Pancreas (tissue), 10 donors: ENCODE results near the gene RAC2. TPM values are rescaled to one million over a fixed set of nuclear protein-coding genes. Genes with fewer than 3 reads are reported as not detected.

Experiments used
- ATAC-seq, 4 donors: fragments of 200-7000 bp; cut with Tn5 transposase; one replicate each; pipeline versions ENCODE4 v1.8.0 to v1.9.1; 2020; ENCODE audit warnings: mild to moderate bottlenecking in 4 of 4, moderate library complexity in 4 of 4
- DNase-seq, 6 donors: peaks; one replicate each; pipeline ENCODE4 v3.0.0-alpha.2; 2020
- FAIRE-seq: peaks from 2 replicates; lab custom pipeline; 2012; peaks lifted over from hg19 to GRCh38; lab: Jason Lieb, UNC
- H3K27ac ChIP-seq, 4 donors: fragments of 200-600 bp; sonication (generic); 1 replicate in 3 of 4; 2 replicates in 1 of 4; pipeline versions ENCODE4 v1.5.0 to v1.8.0; 2020
- H3K27me3 ChIP-seq, 4 donors: fragments of 200-600 bp; one replicate each; pipeline ENCODE4 v1.8.0; 2021
- H3K36me3 ChIP-seq, 3 donors: fragments of 200-600 bp; sonication (generic) in 1 of 3; one replicate each; pipeline versions ENCODE4 v1.5.0 to v1.8.0; 2020 to 2021
- H3K4me1 ChIP-seq, 3 donors: fragments of 200-600 bp; one replicate each; pipeline ENCODE4 v1.8.0; 2021
- H3K4me3 ChIP-seq, 4 donors: fragments of 200-600 bp; sonication (generic) in 2 of 4; one replicate each; pipeline versions ENCODE4 v1.5.0 to v1.8.0; 2020 to 2021
- H3K9me3 ChIP-seq, 4 donors: fragments of 200-600 bp; one replicate each; pipeline ENCODE4 v1.8.0; 2021
- CTCF ChIP-seq, 4 donors: fragments of 200-600 bp; sonication (generic) in 3 of 4; IDR thresholded peaks; one replicate each; pipeline versions ENCODE4 v1.5.0 to v1.8.0; 2021; ENCODE audit warnings: antibody characterized with exemption in 4 of 4
- WGBS, 2 donors: extraction: QIAGEN DNeasy Blood & Tissue Kit; methylation state at CpG; one replicate each; pipeline ENCODE4 v1.1.7; 2013; 5-methylcytosine and 5-hydroxymethylcytosine counted together
- intact Hi-C, 3 donors: fragments of 100-400 bp; cut with DNase I; formaldehyde crosslinking; loops; one replicate each; pipeline versions ENCODE4 v1.11.1 to v1.14.2; 2022
- polyA plus RNA-seq, 2 donors: library from polyadenylated mRNA; stranded (reverse); fragments of 200-250 nt; gene quantifications; one replicate each; pipeline ENCODE4 v1.2.3, GENCODE V29; 2013
- total RNA-seq, 6 donors: library from RNA; stranded (reverse); fragmentation: NEBNext Ultra II Directional in 4 of 6; extraction: Animal tissue kit (Norgen Biotek cat#: 25700) in 4 of 6; gene quantifications; one replicate each; pipeline versions ENCODE4 v1.2.1 to v1.2.4, GENCODE V29; 2021 to 2023
- donor health status: healthy with polysubstance abuse.
- donor health status: DM: no; HTN: no; CAD: no; lungs with moderate emphysema.
- donor health status: DM: no; HTN: no; CAD: no.
- donor health status: control.
- donor health status: control.
- donor health status: Bipolar disorder and iron deficiency.
- donor health status: DM: yes; HTN: yes; CAD: no.
- donor health status: DM: no; HTN: no; CAD: no.
- donor health status: DM: no; HTN: no; CAD: no.
- donor health status: DM: yes; HTN: yes; CAD: no.

The RAC2 gene
- total and polyA plus RNA-seq, 8 donors: 0.91 to 12.8 (median 3.0) TPM

- TF ChIP-seq CTCF (IDR thresholded peaks at IDR 0.05): no peak
- no peaks in the 10 kb centered on the region for H3K27me3 ChIP-seq
- intact Hi-C loops: no loop called here
- FAIRE-seq: no peak
- H3K36me3 ChIP-seq: no peaks in the 10 kb centered on the region
- no peaks in the 10 kb centered on the region for H3K4me1 ChIP-seq
- WGBS, 2 donors: 61 to 76% methylated on average over 4 of the region's 4 CpGs
- ATAC-seq: no peak
- no peak for DNase-seq
- H3K9me3 ChIP-seq: no peaks in the 10 kb centered on the region
- no peak overlapping the region for H3K4me3 ChIP-seq
- H3K27ac ChIP-seq: no peak overlapping the region
Observed at GRCh38 chr22:37220543-37220981, 23.5 kb downstream of the RAC2 start.

- intact Hi-C loops: no loop called here
- FAIRE-seq: no peak
- no peak overlapping the region for H3K27ac ChIP-seq
Observed at GRCh38 chr22:37219533-37219932, 24.5 kb downstream of the RAC2 start.

GRCh38 chr22:37218771-37219411 is 25.2 kb downstream of the RAC2 start:
- Histone ChIP-seq H3K4me3 (no peak overlapping the region), H3K9me3 (no peaks in the 10 kb centered on the region), H3K27ac (no peak overlapping the region), H3K27me3 (no peaks in the 10 kb centered on the region), H3K36me3 (no peaks in the 10 kb centered on the region), H3K4me1 (no peaks in the 10 kb centered on the region)
- no peak for TF ChIP-seq CTCF (IDR thresholded peaks at IDR 0.05)
- WGBS, 2 donors: 39 to 53% methylated on average over 6 to 7 of the region's 7 CpGs
- intact Hi-C loops: no loop called here
- DNase-seq (no peak), FAIRE-seq (no peak), ATAC-seq (peak in 1 of 4 donors; percentile 22)

More at GRCh38 chr22:37219533-37219932, 24.5 kb downstream of the RAC2 start:
- no peaks in the 10 kb centered on the region for H3K27me3 ChIP-seq
- no peaks in the 10 kb centered on the region for H3K36me3 ChIP-seq
- WGBS, 2 donors: 83% methylated on average over 6 of the region's 6 CpGs
- H3K4me1 ChIP-seq: no peaks in the 10 kb centered on the region
- ATAC-seq: no peak
- no peak for DNase-seq
- TF ChIP-seq CTCF (IDR thresholded peaks at IDR 0.05): no peak
- H3K9me3 ChIP-seq: no peaks in the 10 kb centered on the region
- H3K4me3 ChIP-seq: no peak overlapping the region

GRCh38 chr22:37218399-37218770 is 25.7 kb downstream of the RAC2 start:
- no peaks in the 10 kb centered on the region for H3K27me3 ChIP-seq
- DNase-seq (no peak), ATAC-seq (no peak), FAIRE-seq (no peak)
- TF ChIP-seq CTCF (IDR thresholded peaks at IDR 0.05): no peak
- no peaks in the 10 kb centered on the region for H3K9me3 ChIP-seq
- no peaks in the 10 kb centered on the region for H3K4me1 ChIP-seq
- 71 to 80% methylated on average over 6 of the region's 6 CpGs for WGBS, 2 donors
- no peaks in the 10 kb centered on the region for H3K36me3 ChIP-seq
- intact Hi-C loops: no loop called here
- no peak overlapping the region for H3K4me3 ChIP-seq
- H3K27ac ChIP-seq: no peak overlapping the region

GRCh38 chr22:37215890-37216289 is 28.2 kb downstream of the RAC2 start:
- WGBS, 2 donors: 81 to 83% methylated on average over 9 of the region's 9 CpGs
- no peak for TF ChIP-seq CTCF (IDR thresholded peaks at IDR 0.05)
- intact Hi-C loops: no loop called here
- Histone ChIP-seq H3K36me3 (no peaks in the 10 kb centered on the region), H3K4me1 (no peaks in the 10 kb centered on the region), H3K27me3 (no peaks in the 10 kb centered on the region), H3K27ac (no peak overlapping the region), H3K9me3 (no peaks in the 10 kb centered on the region), H3K4me3 (no peak overlapping the region)
- FAIRE-seq: no peak
- no peak for DNase-seq
- ATAC-seq: no peak
